Measurements from ENCODE around the gene ALX4.

The ALX4 gene

GRCh38 chr11:44309478-44310205, at the start of gene ALX4:
TSS of gene ALX4 (minus strand) at chr11:44310139. CDS start at chr11:44310062, 77 bp downstream.
- DNase-seq = peak; percentile 16

- DNase-seq = no peak
Measured at GRCh38 chr11:44359162-44359561, 49.2 kb upstream of the ALX4 start.

GRCh38 chr11:44358713-44359112, 48.8 kb upstream of the ALX4 start:
- no peak for DNase-seq

GRCh38 chr11:44357711-44358110, 47.8 kb upstream of the ALX4 start:
- no peak for DNase-seq

- peak; percentile 72 for DNase-seq
Measured at GRCh38 chr11:44356351-44356750, 46.4 kb upstream of the ALX4 start.

GRCh38 chr11:44351898-44352498, 42.1 kb upstream of the ALX4 start:
- peak; percentile 49 for DNase-seq

- DNase-seq = no peak
Measured at GRCh38 chr11:44351006-44351660, 41.2 kb upstream of the ALX4 start.

- DNase-seq = no peak
Measured at GRCh38 chr11:44349328-44349727, 39.4 kb upstream of the ALX4 start.

GRCh38 chr11:44348721-44349120, 38.8 kb upstream of the ALX4 start:
- DNase-seq = no peak

GRCh38 chr11:44348114-44348513, 38.2 kb upstream of the ALX4 start:
- DNase-seq = no peak

GRCh38 chr11:44347538-44347937, 37.6 kb upstream of the ALX4 start:
- no peak for DNase-seq

GRCh38 chr11:44346983-44347382, 37.0 kb upstream of the ALX4 start:
- no peak for DNase-seq

- DNase-seq = no peak
Measured at GRCh38 chr11:44345781-44346180, 35.8 kb upstream of the ALX4 start.

GRCh38 chr11:44344921-44345320, 35.0 kb upstream of the ALX4 start:
- DNase-seq = no peak

- no peak for DNase-seq
Measured at GRCh38 chr11:44344423-44344820, 34.5 kb upstream of the ALX4 start.

- DNase-seq = no peak
Measured at GRCh38 chr11:44343778-44344422, 34.0 kb upstream of the ALX4 start.

- no peak for DNase-seq
Measured at GRCh38 chr11:44342616-44343015, 32.7 kb upstream of the ALX4 start.

GRCh38 chr11:44340656-44341055, 30.7 kb upstream of the ALX4 start:
- no peak for DNase-seq

GRCh38 chr11:44339530-44339883, 29.6 kb upstream of the ALX4 start:
- no peak for DNase-seq

GRCh38 chr11:44338698-44339529, 29.0 kb upstream of the ALX4 start:
- no peak for DNase-seq

GRCh38 chr11:44338026-44338425, 28.1 kb upstream of the ALX4 start:
- no peak for DNase-seq

GRCh38 chr11:44335919-44336318, 26.0 kb upstream of the ALX4 start:
- no peak for DNase-seq
